NOMO-1 (cell line): ENCODE measurements around the gene RFTN1.

Experiments used
- DNase-seq, 2 experiments: peaks; one replicate each; lab custom pipeline; 2025; ENCODE audit not compliant: unreplicated experiment in 2 of 2; lab: John Stamatoyannopoulos, UW

RFTN1 gene

DNA sequence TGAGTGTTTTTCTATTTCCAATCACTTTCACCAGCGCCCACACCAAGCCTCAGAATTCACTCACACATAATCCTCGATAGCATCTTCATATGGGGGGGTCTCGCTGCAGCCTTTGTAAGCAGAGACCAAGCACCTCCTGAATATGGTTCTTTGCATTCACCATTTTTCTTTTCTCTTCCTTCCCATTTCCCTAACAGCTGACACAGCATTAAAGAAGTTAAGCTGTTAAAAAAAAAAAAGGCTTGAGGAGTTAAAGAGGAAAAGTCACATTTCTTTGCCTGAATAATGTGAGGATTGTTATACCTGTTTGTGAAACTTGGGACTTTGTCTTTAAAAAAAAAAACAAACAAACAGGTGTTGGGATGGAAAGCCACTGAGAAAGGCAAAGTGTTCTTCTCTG is 41.6 kb downstream of the RFTN1 start:
- DNase-seq: no peak

DNA sequence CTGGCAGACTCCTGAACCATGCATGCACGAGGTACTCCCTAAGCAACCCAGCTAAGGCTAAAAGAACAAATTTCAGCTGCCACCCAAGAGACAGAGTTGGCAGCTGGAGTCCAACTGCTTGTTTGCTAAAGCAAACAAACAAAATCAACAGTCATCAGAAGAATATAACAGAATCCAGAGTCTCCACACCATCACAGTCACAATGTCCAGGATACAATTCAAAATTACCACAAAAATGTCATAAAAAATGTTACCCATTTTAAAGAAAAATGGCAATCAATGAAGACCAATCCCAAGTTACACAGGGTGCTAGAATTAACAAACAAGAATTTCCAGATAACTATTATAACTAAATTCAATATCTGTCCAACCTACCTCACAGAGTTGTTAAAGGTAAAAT is 42.9 kb downstream of the RFTN1 start:
- no peak for DNase-seq

DNA sequence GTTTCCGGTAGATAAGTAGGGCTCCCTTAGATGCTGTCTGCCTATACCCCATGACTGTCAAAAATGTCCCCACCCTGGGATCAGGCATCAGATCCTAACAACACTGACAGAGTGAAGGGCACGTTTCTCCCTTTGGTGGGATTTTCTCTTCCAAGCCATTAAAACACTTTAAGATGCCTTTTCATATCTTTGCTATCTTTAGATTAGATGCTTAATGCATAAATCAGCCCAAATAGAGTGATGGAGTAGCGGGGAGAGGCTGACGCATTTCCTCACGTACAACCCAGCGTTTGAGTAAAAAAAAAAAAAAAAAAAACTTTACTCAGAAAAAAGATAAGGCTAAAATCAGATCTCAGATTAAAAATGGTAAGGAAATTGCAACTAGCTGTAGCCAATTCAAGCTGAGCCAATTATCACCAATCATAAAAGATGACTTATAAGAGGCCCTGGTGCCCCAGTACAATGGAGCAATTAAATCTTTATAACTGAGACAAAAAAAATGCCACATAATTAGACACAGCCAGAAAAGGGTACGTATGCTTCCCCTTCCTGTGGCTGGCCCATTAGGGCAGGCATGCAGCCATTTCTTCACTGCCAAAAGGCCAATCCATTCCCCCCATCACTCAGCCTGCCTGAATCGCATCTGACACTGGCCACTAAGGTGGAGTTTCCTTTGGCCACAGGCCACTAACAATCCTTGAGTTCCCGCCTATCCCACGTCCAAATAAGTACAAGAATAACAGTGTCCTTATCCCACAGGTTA is 45.0 kb downstream of the RFTN1 start:
- peak in 1 of 2 experiments; percentile 9 for DNase-seq

DNA sequence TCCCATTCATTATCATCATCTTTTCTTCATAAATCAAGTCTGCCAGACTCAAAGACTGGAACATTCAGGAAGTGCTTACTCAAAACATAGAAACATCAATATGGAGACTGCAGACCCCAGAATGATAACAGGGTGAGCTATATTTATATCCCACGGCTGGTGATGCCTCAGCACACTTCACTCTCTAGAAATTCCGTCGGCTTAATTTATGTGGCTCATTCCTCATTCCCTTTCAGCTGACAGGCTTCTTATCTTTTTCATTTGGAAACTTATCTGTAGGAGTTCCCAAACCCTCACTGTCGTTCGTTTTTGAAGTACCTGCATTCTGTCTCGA is 45.5 kb downstream of the RFTN1 start:
- no peak for DNase-seq

DNA sequence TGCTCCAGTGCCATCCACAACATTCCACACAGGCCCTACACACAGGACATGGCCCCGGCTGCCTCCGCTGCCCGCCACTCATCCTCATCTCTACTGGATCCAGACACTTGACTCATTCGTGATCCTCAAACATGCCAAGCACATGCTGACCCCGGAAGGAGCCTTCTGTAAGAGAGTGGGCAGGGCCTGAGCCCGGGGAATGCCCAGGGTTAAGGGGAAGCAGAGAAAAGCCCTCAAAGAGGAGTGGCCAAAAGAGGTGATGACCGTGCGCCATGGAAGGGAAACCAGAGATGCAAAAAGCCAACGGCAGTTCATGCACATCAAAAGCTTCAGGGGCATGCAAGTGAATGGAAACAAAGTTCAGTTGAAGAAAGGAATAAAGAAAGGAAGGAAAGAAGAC is 46.1 kb downstream of the RFTN1 start:
- DNase-seq: no peak

DNA sequence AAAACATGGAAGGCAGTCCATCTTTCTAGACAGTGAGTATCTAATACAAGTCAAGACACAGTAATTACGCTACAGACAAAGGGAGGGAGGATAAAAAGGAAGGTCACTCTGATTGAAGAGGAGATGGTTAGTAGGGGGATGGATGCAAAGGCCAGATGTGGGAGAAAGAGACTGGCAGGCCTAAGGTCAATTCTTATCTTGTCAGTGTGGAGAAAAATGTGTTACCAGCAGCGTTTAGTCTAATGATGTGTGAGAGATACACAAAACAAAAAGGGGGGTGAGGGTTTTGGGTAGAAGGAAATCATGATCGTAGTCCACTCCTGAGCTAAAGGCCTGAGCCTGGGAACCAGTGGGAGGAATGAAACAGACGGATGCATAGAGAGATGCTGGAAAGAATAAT is 46.7 kb downstream of the RFTN1 start:
- DNase-seq: no peak

DNA sequence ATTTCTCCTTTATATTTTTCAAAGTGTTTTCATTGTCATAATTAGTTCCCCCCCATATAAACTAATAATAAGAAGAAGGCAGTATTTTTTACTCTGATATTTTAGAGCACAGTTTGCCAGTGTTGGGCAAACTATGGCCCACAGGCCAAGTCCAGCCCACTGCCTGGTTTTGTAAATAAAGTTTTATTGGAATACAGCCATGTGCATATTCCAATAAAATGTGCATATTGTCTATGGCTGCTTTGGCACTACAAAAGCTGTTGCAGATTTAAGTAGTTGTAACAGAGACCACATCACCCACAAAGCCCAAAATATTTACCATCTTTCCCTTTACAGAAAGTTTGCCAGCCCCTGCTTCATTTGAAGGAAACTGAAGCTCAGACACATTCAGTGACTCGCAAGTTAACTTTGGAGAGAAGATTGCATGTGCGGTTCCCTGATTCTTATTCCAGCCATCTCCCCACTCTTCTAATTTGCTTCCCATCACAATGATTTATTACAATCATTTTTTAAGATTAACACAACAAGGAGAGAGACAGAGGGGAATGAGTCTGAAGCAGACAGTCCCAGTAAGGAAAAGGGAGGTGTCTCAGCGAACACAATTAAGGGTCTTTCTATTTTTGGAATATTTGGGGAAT is 48.9 kb downstream of the RFTN1 start:
- DNase-seq: no peak

DNA sequence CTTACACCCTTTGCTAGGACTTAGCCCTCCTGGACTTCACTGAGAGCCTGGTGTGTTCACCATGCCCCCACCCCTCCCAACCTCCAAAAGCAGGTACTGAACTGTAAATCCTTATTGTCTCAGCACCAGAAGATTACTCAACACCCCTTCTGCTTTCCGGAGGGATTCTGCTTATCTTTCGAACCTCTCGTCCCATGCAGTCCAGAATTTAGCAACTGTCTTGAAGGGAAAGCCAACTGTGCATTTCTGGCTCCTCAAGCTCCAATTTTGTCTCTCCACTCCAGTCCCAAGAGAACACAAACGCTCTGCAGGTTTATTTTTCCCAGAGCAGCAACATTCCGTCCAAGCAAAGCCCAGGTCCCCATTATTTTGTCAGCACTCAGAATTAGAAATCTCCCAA is 49.6 kb downstream of the RFTN1 start:
- no peak for DNase-seq

DNA sequence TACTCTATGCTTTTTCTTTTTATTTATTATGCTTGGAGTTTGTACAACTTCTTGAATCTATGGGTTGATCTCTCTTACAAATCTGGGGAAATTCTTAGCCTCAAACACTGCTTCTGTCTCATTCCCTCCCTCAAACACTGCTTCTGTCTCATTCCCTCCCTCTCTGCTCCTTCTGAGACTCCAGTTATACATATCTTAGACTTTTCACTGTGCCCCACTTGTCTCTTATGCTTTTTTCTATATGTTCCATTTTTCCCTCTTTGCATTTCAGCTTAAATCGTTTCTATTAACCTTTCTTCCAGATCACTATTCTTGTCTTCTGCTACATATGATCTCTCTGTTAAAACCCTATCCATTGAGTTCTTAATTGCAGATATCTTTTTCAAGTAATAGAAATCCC is 50.4 kb downstream of the RFTN1 start:
- DNase-seq: no peak

DNA sequence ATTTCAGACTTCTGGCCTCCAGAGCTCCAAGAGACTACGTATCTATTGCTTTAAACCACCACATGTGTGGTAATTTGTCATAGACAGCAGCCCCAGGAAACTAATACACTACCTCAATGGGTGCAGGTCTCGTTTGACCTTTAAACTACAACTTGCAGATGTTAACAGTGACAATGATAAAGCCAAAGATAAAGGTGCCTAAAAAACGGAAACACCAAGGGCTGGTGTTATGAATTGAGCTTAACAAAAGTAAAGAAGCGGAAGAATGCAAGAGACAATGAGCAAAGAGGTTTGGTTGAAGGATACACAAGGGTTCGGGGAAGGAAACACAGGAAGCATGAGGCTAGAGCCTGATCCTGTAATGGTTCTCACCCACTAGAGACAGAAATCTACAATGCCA is 50.8 kb downstream of the RFTN1 start:
- no peak for DNase-seq

DNA sequence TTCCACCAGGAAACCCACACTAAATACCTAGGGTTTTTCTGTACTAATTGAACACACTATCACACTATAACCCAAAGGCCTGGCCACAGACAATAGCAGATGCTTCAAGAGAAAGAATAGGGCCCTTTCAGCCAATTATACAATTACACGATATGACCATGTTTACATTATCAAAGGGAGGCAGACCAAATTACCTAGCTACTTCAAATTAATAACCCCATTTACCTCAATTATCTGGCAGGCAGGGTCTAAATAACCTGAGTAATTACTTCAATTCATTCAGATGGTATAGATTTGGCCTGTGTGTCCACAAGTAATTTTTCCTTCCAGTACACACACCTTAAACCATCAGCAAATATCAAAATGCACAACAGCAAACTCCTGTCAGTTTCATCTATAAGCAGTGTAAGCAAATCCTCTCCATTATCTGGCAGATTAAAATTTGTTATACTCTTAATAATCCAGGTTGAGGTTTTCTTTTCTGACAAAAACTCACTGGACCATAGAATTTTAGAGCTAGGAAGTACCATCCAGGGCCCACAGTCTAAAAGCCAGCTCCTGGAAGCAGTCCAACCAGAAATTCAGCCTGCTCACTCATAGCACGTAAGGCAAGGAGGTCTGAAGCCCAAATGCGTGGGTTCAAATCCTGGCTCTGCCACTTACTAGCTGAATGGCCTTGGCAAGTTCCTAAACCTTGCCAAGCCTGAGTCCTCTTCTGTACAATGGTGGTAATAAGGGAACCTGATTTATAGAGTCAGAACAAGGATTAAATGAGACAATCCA is 51.8 kb downstream of the RFTN1 start:
- no peak for DNase-seq

DNA sequence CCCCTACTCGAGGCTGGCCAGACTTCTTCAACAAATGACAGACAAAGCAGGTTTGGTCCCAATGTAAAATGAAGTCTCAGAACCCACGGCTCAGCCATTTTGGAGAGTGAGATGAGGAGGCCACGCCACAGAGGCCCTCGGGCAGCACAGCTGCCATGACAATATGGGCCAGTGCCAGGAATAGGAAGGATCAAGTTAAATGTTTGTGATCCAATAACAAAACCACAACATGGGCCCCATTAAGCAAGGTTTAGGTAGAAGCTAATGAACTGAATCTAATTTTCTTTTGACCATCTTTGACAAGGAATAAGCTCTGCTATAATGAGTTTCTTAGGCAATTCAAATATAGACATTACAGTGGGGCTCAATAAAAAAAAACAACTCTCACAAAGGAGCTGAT is 52.6 kb downstream of the RFTN1 start:
- DNase-seq: no peak

DNA sequence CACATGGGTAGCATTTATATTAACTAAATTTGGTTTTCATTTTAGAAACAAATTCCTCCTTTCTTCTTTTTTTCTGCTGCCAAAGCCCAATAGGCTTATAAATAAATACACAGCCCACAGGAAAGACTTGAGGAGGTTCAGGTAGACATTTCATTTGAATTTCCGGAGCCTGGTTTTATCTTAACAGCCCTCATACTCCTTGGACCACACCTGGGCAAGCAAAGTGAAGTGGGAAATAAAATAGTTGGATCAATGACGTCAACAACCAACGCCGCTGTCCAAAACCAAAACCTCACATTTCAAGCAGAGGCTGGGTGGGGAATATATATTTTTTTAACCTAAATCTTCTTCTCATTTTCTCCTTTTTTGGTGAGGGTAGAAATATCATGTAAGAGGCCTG is 53.2 kb downstream of the RFTN1 start:
- DNase-seq: no peak

DNA sequence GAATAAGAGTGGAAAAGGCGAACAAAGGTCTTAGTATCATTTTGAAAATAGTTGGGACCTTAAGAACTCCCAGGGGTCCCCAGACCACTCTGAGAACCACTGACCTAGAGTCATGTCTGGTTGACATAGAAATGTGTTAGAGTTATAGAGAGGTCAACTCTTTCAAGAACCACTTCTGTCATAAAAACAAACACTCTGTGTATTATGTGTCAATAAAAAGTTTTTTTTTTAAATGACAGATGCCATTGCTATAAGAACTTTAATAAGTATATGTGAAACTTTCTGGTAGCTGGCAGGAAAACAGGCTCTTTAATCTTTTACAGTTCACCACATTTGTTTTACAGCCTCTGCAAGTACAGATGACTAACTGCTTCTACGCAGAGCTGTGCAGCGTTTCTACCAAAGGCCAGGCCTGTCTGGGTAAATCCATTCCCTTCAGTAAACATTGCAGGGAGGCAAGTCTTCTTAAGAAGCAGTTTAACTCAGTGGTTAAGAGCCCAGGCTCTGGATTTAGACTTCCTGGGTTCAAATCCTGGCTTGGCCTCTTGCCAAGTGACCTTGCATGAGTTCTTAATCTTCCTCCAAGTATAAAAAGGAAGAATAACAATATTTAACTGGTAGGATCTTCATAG is 56.6 kb downstream of the RFTN1 start:
- DNase-seq: no peak

DNA sequence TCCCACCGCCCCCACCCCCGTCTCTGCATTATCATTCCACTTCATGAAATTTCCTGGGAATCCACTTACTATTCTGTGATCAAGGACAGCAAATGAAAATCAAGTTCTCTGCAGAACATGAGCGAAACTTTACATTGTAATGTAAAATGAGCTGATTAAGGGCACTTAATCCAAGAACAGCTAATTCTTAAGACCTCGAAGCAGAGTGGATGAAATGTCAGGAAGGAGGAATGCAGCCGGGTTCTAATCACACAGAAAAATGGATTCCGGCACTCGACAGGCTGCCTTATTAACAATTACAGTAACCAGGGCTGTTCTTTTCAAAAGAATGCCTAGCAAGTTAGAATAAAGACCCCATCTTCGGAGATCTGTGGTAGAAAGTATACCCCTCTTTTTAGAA is 57.5 kb downstream of the RFTN1 start:
- no peak for DNase-seq

DNA sequence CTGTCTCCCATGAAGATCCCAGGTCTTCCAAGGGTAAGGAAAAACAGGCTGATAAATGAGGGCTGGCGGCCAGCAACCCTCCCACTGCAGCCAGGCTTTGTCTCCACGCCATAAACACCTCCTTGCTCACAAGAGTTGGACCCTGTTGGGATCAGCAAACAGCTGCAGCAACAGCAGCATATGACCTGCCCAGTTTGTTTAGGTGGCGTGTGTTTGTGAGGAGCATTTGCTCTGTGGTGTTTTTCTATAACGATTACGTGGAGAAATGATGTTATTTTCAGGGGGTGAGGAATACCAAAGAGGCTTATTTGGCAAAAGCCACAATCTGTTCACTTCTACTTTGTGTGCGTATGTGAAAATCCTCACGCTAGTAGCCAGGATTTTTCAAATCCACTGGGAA is 58.5 kb downstream of the RFTN1 start:
- no peak for DNase-seq

DNA sequence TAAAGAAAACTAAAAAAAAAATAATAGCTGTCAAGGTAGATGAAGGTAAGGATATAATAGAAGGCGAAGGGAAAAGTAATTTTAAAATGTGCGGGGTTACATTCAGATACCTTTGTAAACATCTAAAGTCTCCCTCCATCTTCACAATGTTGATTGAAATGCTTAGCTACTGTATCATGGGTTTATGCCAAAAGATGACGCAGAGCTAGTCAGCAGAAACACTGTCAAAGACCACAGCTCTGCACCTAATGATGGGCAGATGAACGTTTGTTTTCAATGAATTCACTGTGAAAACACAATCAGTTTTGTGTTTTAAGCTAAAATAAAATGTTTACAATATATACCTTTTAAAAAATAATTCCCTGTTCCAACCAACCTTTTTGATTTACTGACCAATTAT is 61.2 kb downstream of the RFTN1 start:
- DNase-seq: no peak

DNA sequence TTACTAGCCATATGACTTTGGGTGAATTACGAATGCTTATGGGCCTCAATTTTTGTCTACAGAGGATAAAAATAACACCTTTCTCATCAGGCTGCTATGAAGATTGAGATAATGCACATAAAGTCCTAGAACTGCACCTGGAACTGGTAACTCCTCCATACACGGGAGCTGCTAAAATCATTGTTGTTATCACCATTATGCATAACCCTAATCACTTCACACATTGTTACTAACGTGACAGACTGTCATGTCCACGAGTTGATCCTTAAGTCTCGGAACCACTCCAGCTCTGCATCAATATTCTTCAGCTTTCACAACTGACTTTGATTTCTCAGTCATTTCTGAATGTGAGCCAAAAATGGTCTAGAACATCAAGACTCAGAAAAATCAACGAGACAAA is 64.1 kb downstream of the RFTN1 start:
- DNase-seq: no peak

DNA sequence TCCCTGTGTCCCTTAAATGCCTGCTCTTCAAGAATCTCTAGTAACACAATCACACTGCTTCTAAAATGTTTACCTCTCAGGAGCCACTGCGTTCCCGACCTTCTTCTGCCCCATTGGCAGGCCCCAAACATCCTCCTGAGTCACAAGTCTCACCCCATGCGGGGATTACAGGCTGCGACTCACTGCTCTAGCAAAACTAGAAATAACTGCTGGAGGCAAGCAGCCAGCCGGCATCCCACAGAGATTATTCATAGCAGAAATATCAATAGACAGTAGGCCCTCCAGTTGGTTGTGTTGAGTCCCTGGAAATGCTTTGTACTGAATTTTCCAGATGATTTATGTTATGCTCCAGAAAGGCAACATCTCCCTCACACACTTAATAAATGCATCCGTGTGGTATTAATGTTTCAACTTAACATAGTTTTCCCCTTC is 64.8 kb downstream of the RFTN1 start:
- DNase-seq: no peak

DNA sequence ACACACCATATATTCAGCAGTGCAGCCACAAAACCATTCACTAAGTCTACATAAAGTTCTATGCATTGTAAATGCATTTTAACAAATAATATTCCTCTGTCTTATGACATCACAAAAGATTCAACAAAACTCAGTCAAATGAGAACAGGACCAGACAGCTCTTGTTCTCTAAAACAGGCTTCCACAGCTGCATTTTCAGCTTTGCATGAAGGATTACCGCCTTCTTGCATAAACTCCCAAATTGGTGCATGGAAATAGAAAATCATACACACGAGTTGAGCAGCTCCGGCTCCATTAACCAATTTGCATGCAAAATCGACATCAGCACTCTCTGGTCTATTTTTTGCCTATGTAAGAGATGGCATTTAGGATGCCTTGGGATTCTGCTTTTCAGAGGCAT is 66.4 kb downstream of the RFTN1 start:
- DNase-seq: no peak

DNA sequence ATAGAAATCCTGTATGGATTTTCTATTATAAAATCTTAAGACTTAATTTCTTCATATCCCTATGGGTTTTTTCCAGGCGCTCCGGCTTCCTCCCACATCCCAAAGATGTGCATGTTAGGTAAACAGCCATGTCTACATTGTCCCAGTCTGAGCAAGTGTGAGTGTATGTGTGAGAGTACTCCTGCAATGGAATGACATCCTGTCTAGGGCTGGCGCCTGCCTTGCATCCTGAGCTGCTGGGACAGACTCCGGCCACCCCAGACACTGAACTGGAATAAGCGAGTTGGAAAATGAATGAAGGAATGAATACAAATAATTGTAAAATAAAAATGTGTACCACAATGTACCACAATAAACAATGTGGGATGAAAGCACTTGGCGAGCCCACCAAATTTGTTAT is 69.2 kb downstream of the RFTN1 start:
- no peak for DNase-seq

DNA sequence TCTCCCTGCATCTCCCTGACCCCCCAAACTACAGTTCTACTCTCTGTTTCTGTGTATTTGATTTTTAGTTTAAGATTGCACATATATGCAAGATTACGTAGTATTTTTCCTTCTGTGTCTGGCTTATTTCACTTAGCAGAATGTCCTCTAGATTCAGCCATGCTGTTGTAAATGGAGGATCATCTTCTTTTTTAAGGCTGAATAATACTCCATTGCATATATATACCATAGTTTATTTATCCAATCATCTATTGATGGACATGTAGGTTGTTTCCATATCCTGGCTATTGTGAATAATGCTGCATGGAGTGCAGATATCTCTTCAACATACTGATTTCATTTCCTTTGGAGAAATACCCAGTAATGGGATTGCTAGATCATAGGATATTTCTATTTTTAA is 70.8 kb downstream of the RFTN1 start:
- DNase-seq: no peak
